H1 (cell line): ENCODE measurements around the gene DYTN. TPM values are rescaled to one million over a fixed set of nuclear protein-coding genes. Genes with fewer than 3 reads are reported as not detected.

Experiments
- CBX5 ChIP-seq: fragments of 300-800, 300-1000 bp; sonication (generic); IDR thresholded peaks from 2 replicates; pipeline ENCODE4 v1.7.1; 2016; ENCODE audit warnings: antibody characterized with exemption, low read length, low read depth
- CHD7 ChIP-seq: fragments of 300-600 bp; sonication (generic); IDR thresholded peaks from 2 replicates; pipeline ENCODE4 v1.7.1; 2012; ENCODE audit warnings: low read length, moderate library complexity, mild to moderate bottlenecking, inconsistent platforms; ENCODE audit not compliant: insufficient replicate concordance
- CTCF ChIP-seq, 3 experiments: IDR thresholded peaks; 1 replicate in 2 of 3; 2 replicates in 1 of 3; pipeline versions ENCODE4 v1.5.1 to v1.6.1; 2011; ENCODE audit warnings: low read length in 3 of 3, mild to moderate bottlenecking in 3 of 3, inconsistent platforms in 2 of 3, low read depth in 1 of 3, moderate library complexity in 1 of 3; ENCODE audit not compliant: insufficient read depth in 1 of 3; ENCODE audit errors: control extremely low read depth in 1 of 3
- KDM1A ChIP-seq: fragments of 200-600, 300-600 bp; sonication (generic); IDR thresholded peaks from 2 replicates; pipeline ENCODE4 v1.7.1; 2016; ENCODE audit warnings: mild to moderate bottlenecking, low read length, borderline replicate concordance
- POU5F1 ChIP-seq: IDR thresholded peaks from 2 replicates; pipeline ENCODE4 v1.6.1; 2011; ENCODE audit warnings: low read depth, mild to moderate bottlenecking, low read length, moderate library complexity
- RXRA ChIP-seq: IDR thresholded peaks from 2 replicates; pipeline ENCODE4 v1.6.1; 2011; ENCODE audit warnings: low read depth, mild to moderate bottlenecking, low read length, moderate library complexity; ENCODE audit not compliant: insufficient read depth
- polyA plus RNA-seq, 7 experiments: library from polyadenylated mRNA; depleted of rRNA in 3 of 7; stranded (reverse) in 5 of 7; unstranded in 2 of 7; fragments of >200 nt in 5 of 7; fragments of 200-250 nt in 2 of 7; gene quantifications; 1 replicate in 5 of 7; 2 replicates in 1 of 7; 4 replicates in 1 of 7; pipeline versions ENCODE4 v1.2.1 to v1.2.3, GENCODE V29; 2011 to 2013; ENCODE audit warnings: missing spikeins in 2 of 7, mixed read lengths in 2 of 7
- total RNA-seq: library from RNA; stranded (reverse); fragmentation: NEBNext Ultra II Directional; extraction: Animal tissue kit (Norgen Biotek cat#: 25700); gene quantifications from 2 replicates; pipeline ENCODE4 v1.2.1, GENCODE V29; 2021

Gene DYTN
- total and polyA plus RNA-seq, 2 of the 8 experiments (the other 6 are each of a cell fraction or from before 2014, with no cell fraction given), result not detected

GRCh38 chr2:206693399-206694137, 24.6 kb downstream of the DYTN start (continued):
- TF ChIP-seq CHD7, result no peak
- TF ChIP-seq CTCF (IDR thresholded peaks at IDR 0.05; ENCODE audit: control extremely low read depth in 1 of 3, insufficient read depth in 1 of 3, low read depth in 1 of 3, low read length in 3 of 3), result peak in 2 of 3 experiments; percentile 70 to 76; a peak in 3 of 4 replicates
- TF ChIP-seq POU5F1, result no peak
- no peak for TF ChIP-seq KDM1A
- no peak for TF ChIP-seq RXRA
- TF ChIP-seq CBX5, result no peak
